Fibroblast of lung (primary cell): ENCODE results near the gene SLC23A2. TPM values are rescaled to one million over a fixed set of nuclear protein-coding genes. Genes with fewer than 3 reads are reported as not detected.

ENCODE experiments used
- DNase-seq, 2 donors: peaks; one replicate each; pipeline versions ENCODE4 v3.0.0 to v3.0.0-alpha.2; 2010; ENCODE audit warnings: low read depth in 2 of 2
- H2AFZ ChIP-seq: 2 replicates; pipeline ENCODE4 v1.5.1; 2012; ENCODE audit warnings: low read length, control low read depth, inconsistent platforms
- H3K27ac ChIP-seq: 2 replicates; pipeline ENCODE4 v1.5.1; 2011; ENCODE audit warnings: low read length, control low read depth; ENCODE audit not compliant: insufficient read depth
- H3K27me3 ChIP-seq: 2 replicates; pipeline ENCODE4 v1.5.1; 2011; ENCODE audit warnings: mild to moderate bottlenecking, low read length; ENCODE audit not compliant: control insufficient read depth, insufficient read depth
- H3K36me3 ChIP-seq: 2 replicates; pipeline ENCODE4 v1.5.1; 2011; ENCODE audit warnings: low read length; ENCODE audit not compliant: control insufficient read depth, insufficient read depth
- H3K4me1 ChIP-seq: 2 replicates; pipeline ENCODE4 v1.5.1; 2011; ENCODE audit warnings: low read length; ENCODE audit not compliant: control insufficient read depth, insufficient read depth; ENCODE audit errors: extremely low read depth
- H3K4me2 ChIP-seq: 2 replicates; pipeline ENCODE4 v1.5.1; 2011; ENCODE audit warnings: low read length, control low read depth; ENCODE audit not compliant: insufficient read depth; ENCODE audit errors: extremely low read depth
- H3K4me3 ChIP-seq, 4 experiments: fragments of 200-600 bp in 1 of 4; sonication (generic) in 1 of 4; replicated peaks in 1 of 4; 2 replicates each; pipeline ENCODE4 v1.5.1; 2011 to 2016; ENCODE audit warnings: low read length in 4 of 4, low read depth in 3 of 4, mild to moderate bottlenecking in 3 of 4, control low read depth in 2 of 4, inconsistent platforms in 1 of 4, mixed read lengths in 1 of 4; ENCODE audit not compliant: insufficient read depth in 1 of 4; ENCODE audit errors: control extremely low read depth in 1 of 4
- H3K79me2 ChIP-seq: 2 replicates; pipeline ENCODE4 v1.5.1; 2012; ENCODE audit warnings: mild to moderate bottlenecking, low read length, inconsistent platforms; ENCODE audit not compliant: control insufficient read depth, insufficient read depth
- H3K9ac ChIP-seq: 2 replicates; pipeline ENCODE4 v1.5.1; 2011; ENCODE audit warnings: mild to moderate bottlenecking, low read length, control low read depth; ENCODE audit not compliant: insufficient read depth
- H3K9me3 ChIP-seq: 2 replicates; pipeline ENCODE4 v1.5.1; 2012; ENCODE audit warnings: low read depth, low read length; ENCODE audit not compliant: control insufficient read depth, insufficient read depth
- H4K20me1 ChIP-seq: 2 replicates; pipeline ENCODE4 v1.5.1; 2011; ENCODE audit warnings: low read length; ENCODE audit not compliant: control insufficient read depth, insufficient read depth; ENCODE audit errors: extremely low read depth
- EZH2 ChIP-seq: IDR thresholded peaks from 2 replicates; pipeline ENCODE4 v1.5.1; 2012; ENCODE audit warnings: low read length, control low read depth, mild to moderate bottlenecking; ENCODE audit errors: missing control alignments
- polyA plus RNA-seq, 2 donors: library from polyadenylated mRNA; depleted of rRNA in 1 of 2; stranded (reverse) in 1 of 2; unstranded in 1 of 2; fragments of >200 nt; gene quantifications; 2 replicates each; pipeline ENCODE4 v1.2.1, GENCODE V29; 2011 to 2012; ENCODE audit warnings: missing spikeins in 1 of 2
- total RNA-seq: library from RNA; depleted of rRNA; stranded (reverse); fragments of >200 nt; gene quantifications from 2 replicates; pipeline ENCODE4 v1.2.1, GENCODE V29; 2014
- TF ChIP-seq, protein P1 (sequence below), 2 donors: IDR thresholded peaks in 1 of 2; conservative IDR thresholded peaks in 1 of 2; 1 replicate in 1 of 2; 2 replicates in 1 of 2; pipeline ENCODE4 v1.5.1; 2011 to 2012; ENCODE audit warnings: low read length in 2 of 2, control low read depth in 1 of 2, inconsistent platforms in 1 of 2, low read depth in 1 of 2, mild to moderate bottlenecking in 1 of 2

SLC23A2 gene
- total and polyA plus RNA-seq, 2 donors (not counting 1 experiment from before 2014, with no cell fraction given), result 12.1 to 17.5 TPM

GRCh38 chr20:4864311-4864752 is 137.0 kb downstream of the SLC23A2 start:
- TF ChIP-seq, protein P1, sequence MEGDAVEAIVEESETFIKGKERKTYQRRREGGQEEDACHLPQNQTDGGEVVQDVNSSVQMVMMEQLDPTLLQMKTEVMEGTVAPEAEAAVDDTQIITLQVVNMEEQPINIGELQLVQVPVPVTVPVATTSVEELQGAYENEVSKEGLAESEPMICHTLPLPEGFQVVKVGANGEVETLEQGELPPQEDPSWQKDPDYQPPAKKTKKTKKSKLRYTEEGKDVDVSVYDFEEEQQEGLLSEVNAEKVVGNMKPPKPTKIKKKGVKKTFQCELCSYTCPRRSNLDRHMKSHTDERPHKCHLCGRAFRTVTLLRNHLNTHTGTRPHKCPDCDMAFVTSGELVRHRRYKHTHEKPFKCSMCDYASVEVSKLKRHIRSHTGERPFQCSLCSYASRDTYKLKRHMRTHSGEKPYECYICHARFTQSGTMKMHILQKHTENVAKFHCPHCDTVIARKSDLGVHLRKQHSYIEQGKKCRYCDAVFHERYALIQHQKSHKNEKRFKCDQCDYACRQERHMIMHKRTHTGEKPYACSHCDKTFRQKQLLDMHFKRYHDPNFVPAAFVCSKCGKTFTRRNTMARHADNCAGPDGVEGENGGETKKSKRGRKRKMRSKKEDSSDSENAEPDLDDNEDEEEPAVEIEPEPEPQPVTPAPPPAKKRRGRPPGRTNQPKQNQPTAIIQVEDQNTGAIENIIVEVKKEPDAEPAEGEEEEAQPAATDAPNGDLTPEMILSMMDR (conservative IDR thresholded peaks at IDR 0.05 in 1 of 2, IDR thresholded peaks at IDR 0.05 in 1 of 2; ENCODE audit: low read depth in 1 of 2, low read length in 2 of 2), result no peak
- no peak for TF ChIP-seq EZH2
- H3K27me3 ChIP-seq, result no peaks in the 10 kb centered on the region
- H3K4me3 ChIP-seq, result no peak overlapping the region
- H4K20me1 ChIP-seq, result no peaks in the 10 kb centered on the region
- H3K4me2 ChIP-seq, result no peak overlapping the region
- H3K79me2 ChIP-seq, result no peaks in the 10 kb centered on the region
- H3K9me3 ChIP-seq, result no peaks in the 10 kb centered on the region
- peaks cover 5% of the 10 kb centered on the region for H3K36me3 ChIP-seq
- no peak overlapping the region for H2AFZ ChIP-seq
- no peak for DNase-seq
- no peak overlapping the region for H3K27ac ChIP-seq
- H3K9ac ChIP-seq, result no peak overlapping the region
- no peaks in the 10 kb centered on the region for H3K4me1 ChIP-seq

DNA sequence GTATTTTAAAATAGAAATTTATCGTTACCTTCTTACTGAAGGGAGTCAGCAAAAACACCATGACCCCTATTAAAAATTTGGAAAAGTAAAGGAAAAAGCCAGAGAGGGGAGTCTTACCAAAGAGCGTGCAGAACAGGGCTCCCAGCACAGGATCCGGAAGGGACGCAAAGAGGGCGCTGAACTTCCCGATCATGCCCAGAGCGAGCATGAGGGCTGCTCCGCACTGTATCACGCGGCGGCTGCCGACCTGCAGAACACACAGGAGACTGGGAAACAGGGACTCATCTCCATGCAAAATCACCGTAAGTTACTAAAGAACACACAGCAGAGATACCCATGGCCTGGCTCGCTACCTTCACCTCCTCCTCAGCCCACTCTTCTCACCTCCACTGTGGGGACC is 138.6 kb downstream of the SLC23A2 start:
- Histone ChIP-seq H3K27ac (no peak overlapping the region), H3K4me2 (no peak overlapping the region), H4K20me1 (no peaks in the 10 kb centered on the region), H2AFZ (no peak overlapping the region), H3K36me3 (peaks cover 5% of the 10 kb centered on the region), H3K27me3 (no peaks in the 10 kb centered on the region), H3K9me3 (no peaks in the 10 kb centered on the region), H3K4me1 (no peaks in the 10 kb centered on the region), H3K79me2 (no peaks in the 10 kb centered on the region), H3K9ac (no peak overlapping the region), H3K4me3 (no peak overlapping the region)
- DNase-seq, result no peak
- TF ChIP-seq, protein P1 (conservative IDR thresholded peaks at IDR 0.05 in 1 of 2, IDR thresholded peaks at IDR 0.05 in 1 of 2; ENCODE audit: low read depth in 1 of 2, low read length in 2 of 2), result no peak
- no peak for TF ChIP-seq EZH2

DNA sequence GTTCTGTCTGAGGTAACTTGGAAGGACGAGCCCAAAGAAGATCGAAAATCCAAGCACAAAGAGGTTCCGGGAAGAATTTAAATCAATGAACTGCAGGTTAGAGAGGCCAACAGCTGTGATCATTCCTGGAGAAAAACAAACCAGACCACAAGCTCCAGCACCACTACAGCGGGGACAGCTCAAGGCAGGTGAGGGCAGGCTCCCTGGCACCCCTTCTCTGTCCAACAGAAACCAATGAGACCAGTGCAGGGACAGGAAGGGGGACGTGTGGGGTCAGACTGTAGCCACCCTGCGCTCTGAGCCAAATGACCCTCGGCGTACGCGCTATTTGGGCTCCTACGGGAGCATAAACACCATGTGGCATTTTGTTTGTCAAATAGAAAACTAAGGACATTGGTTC is 139.3 kb downstream of the SLC23A2 start:
- Histone ChIP-seq H4K20me1 (no peaks in the 10 kb centered on the region), H3K4me1 (no peaks in the 10 kb centered on the region), H3K79me2 (no peaks in the 10 kb centered on the region), H2AFZ (no peak overlapping the region), H3K27ac (no peak overlapping the region), H3K27me3 (no peaks in the 10 kb centered on the region), H3K9ac (no peak overlapping the region), H3K4me3 (no peak overlapping the region), H3K4me2 (no peak overlapping the region), H3K9me3 (no peaks in the 10 kb centered on the region), H3K36me3 (peaks cover 5% of the 10 kb centered on the region)
- DNase-seq, result no peak
- TF ChIP-seq EZH2, result no peak
- TF ChIP-seq, protein P1 (conservative IDR thresholded peaks at IDR 0.05 in 1 of 2, IDR thresholded peaks at IDR 0.05 in 1 of 2; ENCODE audit: low read depth in 1 of 2, low read length in 2 of 2), result no peak
